ENCODE results near the gene PDCD6IP.
"Not testable (repeated sequence)": the region's sequence is repeated elsewhere in the genome, so short reads cannot be mapped to it uniquely, and the experiment has no call there.

PDCD6IP gene

GRCh38 chr3:33848624-33849347, 50.4 kb downstream of the PDCD6IP start:
- no peaks in the 10 kb centered on the region for H3K9me3 ChIP-seq (ENCODE audit: control extremely low read depth in 1 of 5, control insufficient read depth in 4 of 5, insufficient read depth in 2 of 5, low read depth in 1 of 5, low read length in 4 of 5)
- peaks cover 0 to 9% (median 5%) of the 10 kb centered on the region in 4 experiments for H3K4me1 ChIP-seq (ENCODE audit: control extremely low read depth in 1 of 4, control insufficient read depth in 4 of 4, insufficient read depth in 4 of 4, low read length in 3 of 4)
- H3K4me3 ChIP-seq (ENCODE audit: control insufficient read depth in 1 of 7, extremely low read depth in 1 of 7, insufficient read depth in 4 of 7, low read depth in 2 of 7, low read length in 6 of 7) = no peak overlapping the region
- no peaks in the 10 kb centered on the region for H3K27me3 ChIP-seq (replicated peaks in 2 of 5; ENCODE audit: control insufficient read depth in 4 of 5, insufficient read depth in 5 of 5, low read length in 4 of 5)
- peak in 2 of 3 donors; percentile 21 to 33 for DNase-seq
- ChIA-PET POLR2A (no interaction called here), CTCF (interaction anchor here (1.1 kb wide), 1 partner anchor 42 kb away, joined by 4 read pairs; no protein-coding TSS in a partner anchor)
- H3K27ac ChIP-seq (ENCODE audit: insufficient read depth in 1 of 2, low read depth in 1 of 2, low read length in 2 of 2, poor library complexity in 1 of 2, severe bottlenecking in 2 of 2) = peak overlapping the region in 1 of 2 experiments; percentile 14
- H3K36me3 ChIP-seq (ENCODE audit: control insufficient read depth in 4 of 4, insufficient read depth in 4 of 4, low read length in 3 of 4) = peaks cover 2 to 31% (median 16%) of the 10 kb centered on the region in 4 experiments
- WGBS (ENCODE audit: insufficient coverage) = 85% methylated on average over 6 of the region's 10 CpGs

- DNase-seq; H3K27me3 ChIP-seq (replicated peaks in 2 of 5; ENCODE audit: control insufficient read depth in 4 of 5, insufficient read depth in 5 of 5, low read length in 4 of 5); H3K9me3 ChIP-seq (ENCODE audit: control extremely low read depth in 1 of 5, control insufficient read depth in 4 of 5, insufficient read depth in 2 of 5, low read depth in 1 of 5, low read length in 4 of 5); H3K4me3 ChIP-seq (ENCODE audit: control insufficient read depth in 1 of 7, extremely low read depth in 1 of 7, insufficient read depth in 4 of 7, low read depth in 2 of 7, low read length in 6 of 7); POLR2A ChIA-PET; H3K27ac ChIP-seq (ENCODE audit: insufficient read depth in 1 of 2, low read depth in 1 of 2, low read length in 2 of 2, poor library complexity in 1 of 2, severe bottlenecking in 2 of 2); CTCF ChIA-PET: not testable (repeated sequence)
- WGBS (ENCODE audit: insufficient coverage) = no CpG with 5 or more reads among the region's 3 CpGs
- peaks cover 0 to 14% (median 5%) of the 10 kb centered on the region in 4 experiments for H3K4me1 ChIP-seq (ENCODE audit: control extremely low read depth in 1 of 4, control insufficient read depth in 4 of 4, insufficient read depth in 4 of 4, low read length in 3 of 4)
- peaks cover 2 to 29% (median 13%) of the 10 kb centered on the region in 4 experiments for H3K36me3 ChIP-seq (ENCODE audit: control insufficient read depth in 4 of 4, insufficient read depth in 4 of 4, low read length in 3 of 4)
Observed at GRCh38 chr3:33850599-33850998, 52.2 kb downstream of the PDCD6IP start.

GRCh38 chr3:33855407-33855806, 57.0 kb downstream of the PDCD6IP start:
- H3K4me3 ChIP-seq (ENCODE audit: control insufficient read depth in 1 of 7, extremely low read depth in 1 of 7, insufficient read depth in 4 of 7, low read depth in 2 of 7, low read length in 6 of 7); POLR2A ChIA-PET; H3K27me3 ChIP-seq (replicated peaks in 2 of 5; ENCODE audit: control insufficient read depth in 4 of 5, insufficient read depth in 5 of 5, low read length in 4 of 5); H3K9me3 ChIP-seq (ENCODE audit: control extremely low read depth in 1 of 5, control insufficient read depth in 4 of 5, insufficient read depth in 2 of 5, low read depth in 1 of 5, low read length in 4 of 5); CTCF ChIA-PET: not testable (repeated sequence)
- Histone ChIP-seq H3K36me3 (ENCODE audit: control insufficient read depth in 4 of 4, insufficient read depth in 4 of 4, low read length in 3 of 4) (peaks cover 0 to 29% (median 12%) of the 10 kb centered on the region in 4 experiments), H3K4me1 (ENCODE audit: control extremely low read depth in 1 of 4, control insufficient read depth in 4 of 4, insufficient read depth in 4 of 4, low read length in 3 of 4) (peaks cover 0 to 11% (median 0%) of the 10 kb centered on the region in 4 experiments), H3K27ac (ENCODE audit: insufficient read depth in 1 of 2, low read depth in 1 of 2, low read length in 2 of 2, poor library complexity in 1 of 2, severe bottlenecking in 2 of 2) (peak overlapping the region; percentile 15 to 43)
- peak in 1 of 3 donors; percentile 22 for DNase-seq
- WGBS (ENCODE audit: insufficient coverage) = no CpG with 5 or more reads among the region's 1 CpG

GRCh38 chr3:33855884-33856546, 57.6 kb downstream of the PDCD6IP start:
- no peaks in the 10 kb centered on the region for H3K9me3 ChIP-seq (ENCODE audit: control extremely low read depth in 1 of 5, control insufficient read depth in 4 of 5, insufficient read depth in 2 of 5, low read depth in 1 of 5, low read length in 4 of 5)
- CTCF ChIA-PET = no interaction called here
- H3K4me1 ChIP-seq (ENCODE audit: control extremely low read depth in 1 of 4, control insufficient read depth in 4 of 4, insufficient read depth in 4 of 4, low read length in 3 of 4) = peaks cover 0 to 11% (median 0%) of the 10 kb centered on the region in 4 experiments
- no peak for DNase-seq
- POLR2A ChIA-PET = no interaction called here
- H3K27ac ChIP-seq (ENCODE audit: insufficient read depth in 1 of 2, low read depth in 1 of 2, low read length in 2 of 2, poor library complexity in 1 of 2, severe bottlenecking in 2 of 2) = peak overlapping the region in 1 of 2 experiments; percentile 14
- H3K4me3 ChIP-seq (ENCODE audit: control insufficient read depth in 1 of 7, extremely low read depth in 1 of 7, insufficient read depth in 4 of 7, low read depth in 2 of 7, low read length in 6 of 7) = no peak overlapping the region
- H3K36me3 ChIP-seq (ENCODE audit: control insufficient read depth in 4 of 4, insufficient read depth in 4 of 4, low read length in 3 of 4) = peaks cover 0 to 30% (median 12%) of the 10 kb centered on the region in 4 experiments
- H3K27me3 ChIP-seq (replicated peaks in 2 of 5; ENCODE audit: control insufficient read depth in 4 of 5, insufficient read depth in 5 of 5, low read length in 4 of 5) = no peaks in the 10 kb centered on the region
- 87% methylated on average over 7 of the region's 10 CpGs for WGBS (ENCODE audit: insufficient coverage)

GRCh38 chr3:33857701-33858100, 59.3 kb downstream of the PDCD6IP start:
- peaks cover 0 to 32% (median 11%) of the 10 kb centered on the region in 4 experiments for H3K36me3 ChIP-seq (ENCODE audit: control insufficient read depth in 4 of 4, insufficient read depth in 4 of 4, low read length in 3 of 4)
- H3K27ac ChIP-seq (ENCODE audit: insufficient read depth in 1 of 2, low read depth in 1 of 2, low read length in 2 of 2, poor library complexity in 1 of 2, severe bottlenecking in 2 of 2); POLR2A ChIA-PET; H3K4me3 ChIP-seq (ENCODE audit: control insufficient read depth in 1 of 7, extremely low read depth in 1 of 7, insufficient read depth in 4 of 7, low read depth in 2 of 7, low read length in 6 of 7); H3K9me3 ChIP-seq (ENCODE audit: control extremely low read depth in 1 of 5, control insufficient read depth in 4 of 5, insufficient read depth in 2 of 5, low read depth in 1 of 5, low read length in 4 of 5); DNase-seq; H3K27me3 ChIP-seq (replicated peaks in 2 of 5; ENCODE audit: control insufficient read depth in 4 of 5, insufficient read depth in 5 of 5, low read length in 4 of 5); CTCF ChIA-PET: not testable (repeated sequence)
- peaks cover 0 to 11% (median 0%) of the 10 kb centered on the region in 4 experiments for H3K4me1 ChIP-seq (ENCODE audit: control extremely low read depth in 1 of 4, control insufficient read depth in 4 of 4, insufficient read depth in 4 of 4, low read length in 3 of 4)
- WGBS (ENCODE audit: insufficient coverage) = no CpG with 5 or more reads among the region's 1 CpG

GRCh38 chr3:33858131-33858530, 59.7 kb downstream of the PDCD6IP start:
- no peaks in the 10 kb centered on the region for H3K9me3 ChIP-seq (ENCODE audit: control extremely low read depth in 1 of 5, control insufficient read depth in 4 of 5, insufficient read depth in 2 of 5, low read depth in 1 of 5, low read length in 4 of 5)
- H3K27me3 ChIP-seq (replicated peaks in 2 of 5; ENCODE audit: control insufficient read depth in 4 of 5, insufficient read depth in 5 of 5, low read length in 4 of 5) = no peaks in the 10 kb centered on the region
- H3K4me3 ChIP-seq (ENCODE audit: control insufficient read depth in 1 of 7, extremely low read depth in 1 of 7, insufficient read depth in 4 of 7, low read depth in 2 of 7, low read length in 6 of 7) = no peak overlapping the region
- WGBS (ENCODE audit: insufficient coverage) = no CpG with 5 or more reads among the region's 4 CpGs
- POLR2A ChIA-PET = no interaction called here
- H3K27ac ChIP-seq (ENCODE audit: insufficient read depth in 1 of 2, low read depth in 1 of 2, low read length in 2 of 2, poor library complexity in 1 of 2, severe bottlenecking in 2 of 2) = no peak overlapping the region
- CTCF ChIA-PET = no interaction called here
- no peak for DNase-seq
- H3K4me1 ChIP-seq (ENCODE audit: control extremely low read depth in 1 of 4, control insufficient read depth in 4 of 4, insufficient read depth in 4 of 4, low read length in 3 of 4) = peaks cover 0 to 11% (median 0%) of the 10 kb centered on the region in 4 experiments
- peaks cover 0 to 33% (median 11%) of the 10 kb centered on the region in 4 experiments for H3K36me3 ChIP-seq (ENCODE audit: control insufficient read depth in 4 of 4, insufficient read depth in 4 of 4, low read length in 3 of 4)

Data from common myeloid progenitor, CD34-positive (primary cell).